Glutamatergic neuron (in vitro differentiated cells): ENCODE results near the gene SMCO4. TPM values are rescaled to one million over a fixed set of nuclear protein-coding genes. Genes with fewer than 3 reads are reported as not detected.

Source experiments
- DNase-seq: peaks from one replicate; pipeline ENCODE4 v3.0.0; 2022
- H3K27ac Mint-ChIP-seq: one replicate; pipeline ENCODE4 v1.8.0; 2020; ENCODE audit warnings: mild to moderate bottlenecking, mixed read lengths, inconsistent platforms; ENCODE audit not compliant: unreplicated experiment
- H3K27me3 Mint-ChIP-seq: one replicate; pipeline ENCODE4 v1.8.0; 2020; ENCODE audit warnings: mild to moderate bottlenecking, moderate library complexity, mixed read lengths, inconsistent platforms; ENCODE audit not compliant: unreplicated experiment
- H3K36me3 Mint-ChIP-seq: one replicate; pipeline ENCODE4 v1.8.0; 2020; ENCODE audit warnings: mild to moderate bottlenecking, mixed read lengths, inconsistent platforms; ENCODE audit not compliant: unreplicated experiment
- H3K4me1 Mint-ChIP-seq: one replicate; pipeline ENCODE4 v1.8.0; 2020; ENCODE audit warnings: mild to moderate bottlenecking, low read depth, mixed read lengths, inconsistent platforms; ENCODE audit not compliant: unreplicated experiment
- H3K4me3 Mint-ChIP-seq: one replicate; pipeline ENCODE4 v1.8.0; 2020; ENCODE audit warnings: mild to moderate bottlenecking, mixed read lengths, inconsistent platforms; ENCODE audit not compliant: unreplicated experiment
- H3K9me3 Mint-ChIP-seq: one replicate; pipeline ENCODE4 v1.8.0; 2020; ENCODE audit warnings: mild to moderate bottlenecking, moderate library complexity, mixed read lengths, inconsistent platforms; ENCODE audit not compliant: unreplicated experiment
- CTCF ChIP-seq: fragments of 200-600 bp; sonication (generic); IDR thresholded peaks from one replicate; pipeline ENCODE4 v1.5.0; 2021; ENCODE audit not compliant: partially characterized antibody, unreplicated experiment
- total RNA-seq: library from RNA; stranded (reverse); fragmentation: NEBNext Ultra II Directional; extraction: Animal tissue kit (Norgen Biotek cat#: 25700); gene quantifications from one replicate; pipeline ENCODE4 v1.2.1, GENCODE V29; 2021; ENCODE audit not compliant: unreplicated experiment

Gene SMCO4
- total RNA-seq, 1 donor from 2014 or later: 3.0 TPM

GRCh38 chr11:93520726-93521509 lies 22.3 kb downstream of the SMCO4 start:
- Mint-ChIP-seq H3K9me3 (no peaks in the 10 kb centered on the region), H3K27ac (peak overlapping the region; percentile 30), H3K36me3 (no peaks in the 10 kb centered on the region), H3K27me3 (no peaks in the 10 kb centered on the region), H3K4me1 (peaks cover 37% of the 10 kb centered on the region), H3K4me3 (no peak overlapping the region)
- TF ChIP-seq CTCF: no peak
- DNase-seq: no peak

- H3K4me3 Mint-ChIP-seq: no peak overlapping the region
- no peaks in the 10 kb centered on the region for H3K36me3 Mint-ChIP-seq
- no peaks in the 10 kb centered on the region for H3K9me3 Mint-ChIP-seq
These were observed 24.0 kb downstream of the SMCO4 start for GRCh38 chr11:93519179-93519578.

DNA sequence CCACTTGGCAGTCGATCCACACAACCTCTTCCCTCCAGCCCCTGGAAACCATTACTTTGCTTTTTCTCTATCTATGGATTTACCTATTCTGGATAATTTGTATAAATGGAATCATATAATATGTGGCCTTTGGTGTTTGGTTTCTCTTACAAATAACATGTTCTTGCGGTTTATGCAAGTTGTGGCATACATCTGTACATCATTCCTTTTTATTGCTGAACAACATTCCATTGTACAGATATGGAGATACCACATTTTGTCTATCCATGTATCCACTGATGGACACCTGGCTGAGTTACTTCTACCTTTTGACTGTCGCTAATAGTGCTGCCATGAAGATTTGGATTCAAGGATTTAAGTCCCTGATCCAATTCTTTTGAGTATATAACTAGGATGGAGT lies 25.1 kb downstream of the SMCO4 start:
- DNase-seq: no peak
- no peaks in the 10 kb centered on the region for H3K36me3 Mint-ChIP-seq
- H3K9me3 Mint-ChIP-seq: peaks cover 3% of the 10 kb centered on the region
- no peak for TF ChIP-seq CTCF
- H3K27ac Mint-ChIP-seq: no peak overlapping the region
- H3K27me3 Mint-ChIP-seq: peaks cover 5% of the 10 kb centered on the region
- H3K4me3 Mint-ChIP-seq: no peak overlapping the region
- peaks cover 41% of the 10 kb centered on the region for H3K4me1 Mint-ChIP-seq

More at GRCh38 chr11:93519179-93519578, 24.0 kb downstream of the SMCO4 start:
- Mint-ChIP-seq H3K4me1 (peaks cover 36% of the 10 kb centered on the region), H3K27me3 (no peaks in the 10 kb centered on the region), H3K27ac (no peak overlapping the region)
- no peak for DNase-seq
- no peak for TF ChIP-seq CTCF

GRCh38 chr11:93517611-93518010 lies 25.6 kb downstream of the SMCO4 start:
- peaks cover 5% of the 10 kb centered on the region for H3K27me3 Mint-ChIP-seq

More at GRCh38 chr11:93517611-93518010, 25.6 kb downstream of the SMCO4 start:
- peaks cover 3% of the 10 kb centered on the region for H3K9me3 Mint-ChIP-seq
- peaks cover 41% of the 10 kb centered on the region for H3K4me1 Mint-ChIP-seq
- H3K4me3 Mint-ChIP-seq: no peak overlapping the region
- DNase-seq: no peak
- H3K27ac Mint-ChIP-seq: no peak overlapping the region
- H3K36me3 Mint-ChIP-seq: no peaks in the 10 kb centered on the region
- TF ChIP-seq CTCF: no peak
